ENCODE results near the gene CCNB1. TPM values are rescaled to one million over a fixed set of nuclear protein-coding genes. Genes with fewer than 3 reads are reported as not detected.
"Not testable (repeated sequence)": the region's sequence is repeated elsewhere in the genome, so short reads cannot be mapped to it uniquely, and the experiment has no call there.

CCNB1 gene
- total RNA-seq, 3 donors from 2014 or later: 5.6 to 9.4 (median 7.5) TPM

GRCh38 chr5:69136293-69136692 lies 30.7 kb upstream of the CCNB1 start:
- TF ChIP-seq, protein P1, sequence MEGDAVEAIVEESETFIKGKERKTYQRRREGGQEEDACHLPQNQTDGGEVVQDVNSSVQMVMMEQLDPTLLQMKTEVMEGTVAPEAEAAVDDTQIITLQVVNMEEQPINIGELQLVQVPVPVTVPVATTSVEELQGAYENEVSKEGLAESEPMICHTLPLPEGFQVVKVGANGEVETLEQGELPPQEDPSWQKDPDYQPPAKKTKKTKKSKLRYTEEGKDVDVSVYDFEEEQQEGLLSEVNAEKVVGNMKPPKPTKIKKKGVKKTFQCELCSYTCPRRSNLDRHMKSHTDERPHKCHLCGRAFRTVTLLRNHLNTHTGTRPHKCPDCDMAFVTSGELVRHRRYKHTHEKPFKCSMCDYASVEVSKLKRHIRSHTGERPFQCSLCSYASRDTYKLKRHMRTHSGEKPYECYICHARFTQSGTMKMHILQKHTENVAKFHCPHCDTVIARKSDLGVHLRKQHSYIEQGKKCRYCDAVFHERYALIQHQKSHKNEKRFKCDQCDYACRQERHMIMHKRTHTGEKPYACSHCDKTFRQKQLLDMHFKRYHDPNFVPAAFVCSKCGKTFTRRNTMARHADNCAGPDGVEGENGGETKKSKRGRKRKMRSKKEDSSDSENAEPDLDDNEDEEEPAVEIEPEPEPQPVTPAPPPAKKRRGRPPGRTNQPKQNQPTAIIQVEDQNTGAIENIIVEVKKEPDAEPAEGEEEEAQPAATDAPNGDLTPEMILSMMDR (IDR thresholded peaks at IDR 0.05): no peak
- TF ChIP-seq POLR2A (IDR thresholded peaks at IDR 0.05) (no peak), POLR2AphosphoS5 (IDR thresholded peaks at IDR 0.05) (no peak)
- Histone ChIP-seq H3K36me3 (no peaks in the 10 kb centered on the region), H3K4me3 (no peak overlapping the region), H3K9me3 (peaks cover 0 to 8% of the 10 kb centered on the region in 2 donors), H3K27me3 (no peaks in the 10 kb centered on the region), H3K27ac (no peak overlapping the region), H3K4me1 (no peaks in the 10 kb centered on the region)
- intact Hi-C loops (cut with DNase I; ENCODE audit: low total_unique reads): no loop called here
- no peak for DNase-seq (ENCODE audit: low spot score in 2 of 2)

GRCh38 chr5:69137208-69137607 lies 29.7 kb upstream of the CCNB1 start:
- H3K27me3 ChIP-seq; DNase-seq (ENCODE audit: low spot score in 2 of 2); H3K4me3 ChIP-seq; H3K9me3 ChIP-seq; H3K4me1 ChIP-seq; H3K27ac ChIP-seq; H3K36me3 ChIP-seq; intact Hi-C loops (cut with DNase I; ENCODE audit: low total_unique reads): not testable (repeated sequence)

GRCh38 chr5:69137807-69138206 lies 29.1 kb upstream of the CCNB1 start:
- intact Hi-C loops (cut with DNase I; ENCODE audit: low total_unique reads): no loop called here

GRCh38 chr5:69138766-69139165 lies 28.2 kb upstream of the CCNB1 start:
- no peak for DNase-seq (ENCODE audit: low spot score in 2 of 2)
- intact Hi-C loops (cut with DNase I; ENCODE audit: low total_unique reads): no loop called here
- TF ChIP-seq, protein P1 (IDR thresholded peaks at IDR 0.05): no peak
- TF ChIP-seq POLR2A (IDR thresholded peaks at IDR 0.05) (no peak), POLR2AphosphoS5 (IDR thresholded peaks at IDR 0.05) (no peak)
- Histone ChIP-seq H3K27ac (no peak overlapping the region), H3K36me3 (no peaks in the 10 kb centered on the region), H3K4me1 (no peaks in the 10 kb centered on the region), H3K9me3 (peaks cover 0 to 8% of the 10 kb centered on the region in 2 donors), H3K27me3 (no peaks in the 10 kb centered on the region), H3K4me3 (no peak overlapping the region)

More at GRCh38 chr5:69137807-69138206, 29.1 kb upstream of the CCNB1 start:
- TF ChIP-seq, protein P1 (IDR thresholded peaks at IDR 0.05): no peak
- TF ChIP-seq POLR2AphosphoS5 (IDR thresholded peaks at IDR 0.05) (no peak), POLR2A (IDR thresholded peaks at IDR 0.05) (no peak)
- Histone ChIP-seq H3K27ac (no peak overlapping the region), H3K4me3 (no peak overlapping the region), H3K9me3 (peaks cover 0 to 8% of the 10 kb centered on the region in 2 donors), H3K4me1 (no peaks in the 10 kb centered on the region), H3K36me3 (no peaks in the 10 kb centered on the region), H3K27me3 (no peaks in the 10 kb centered on the region)
- DNase-seq (ENCODE audit: low spot score in 2 of 2): no peak

DNA sequence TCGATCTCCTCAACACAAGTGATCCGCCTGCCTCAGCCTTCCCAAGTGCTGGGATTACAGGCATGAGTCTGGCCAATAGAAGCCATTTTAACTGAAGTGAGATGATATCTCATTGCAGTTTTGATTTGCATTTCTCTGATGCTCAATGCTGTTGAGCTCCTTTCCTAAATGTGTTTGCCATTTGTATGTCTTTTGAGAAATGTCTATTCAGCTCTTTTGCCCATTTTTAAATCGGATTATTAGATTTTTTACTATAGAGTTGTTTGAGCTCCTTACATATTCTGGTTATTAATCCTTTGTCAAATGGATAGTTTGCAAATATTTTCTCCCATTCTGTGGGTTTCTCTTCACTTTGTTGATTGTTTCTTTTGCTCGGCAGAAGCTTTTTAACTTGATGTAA lies 26.7 kb upstream of the CCNB1 start:
- H3K27me3 ChIP-seq; H3K27ac ChIP-seq; intact Hi-C loops (cut with DNase I; ENCODE audit: low total_unique reads); DNase-seq (ENCODE audit: low spot score in 2 of 2); H3K9me3 ChIP-seq; H3K4me1 ChIP-seq; H3K36me3 ChIP-seq; H3K4me3 ChIP-seq: not testable (repeated sequence)

- H3K4me3 ChIP-seq: no peak overlapping the region
- no peaks in the 10 kb centered on the region for H3K27me3 ChIP-seq
- H3K4me1 ChIP-seq: no peaks in the 10 kb centered on the region
- intact Hi-C loops (cut with DNase I; ENCODE audit: low total_unique reads): no loop called here
- no peak for DNase-seq (ENCODE audit: low spot score in 2 of 2)
- H3K9me3 ChIP-seq: peaks cover 0 to 8% of the 10 kb centered on the region in 2 donors
- no peak overlapping the region for H3K27ac ChIP-seq
- H3K36me3 ChIP-seq: no peaks in the 10 kb centered on the region
- TF ChIP-seq POLR2A (IDR thresholded peaks at IDR 0.05) (no peak), POLR2AphosphoS5 (IDR thresholded peaks at IDR 0.05) (no peak)
- TF ChIP-seq, protein P1 (IDR thresholded peaks at IDR 0.05): no peak
Observed at GRCh38 chr5:69140827-69141226, 26.1 kb upstream of the CCNB1 start.

DNA sequence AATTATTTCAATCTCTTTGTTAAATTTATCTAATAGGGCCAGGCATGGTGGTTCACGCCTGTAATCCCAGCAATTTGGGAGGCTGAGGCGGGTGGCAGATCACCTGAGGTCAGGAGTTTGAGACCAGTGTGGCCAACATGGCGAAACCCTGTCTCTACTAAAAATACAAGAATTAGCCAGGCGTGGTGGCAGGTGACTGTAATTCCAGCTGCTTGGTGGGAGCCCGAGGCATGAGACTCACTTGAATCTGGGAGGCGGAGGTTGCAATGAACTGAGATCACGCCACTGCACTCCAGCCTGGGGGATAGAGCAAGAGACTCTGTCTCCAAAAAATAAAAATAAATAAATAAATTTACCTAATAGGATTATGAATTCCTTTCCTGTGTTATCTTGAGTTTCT lies 18.4 kb upstream of the CCNB1 start:
- intact Hi-C loops (cut with DNase I; ENCODE audit: low total_unique reads); H3K4me3 ChIP-seq; DNase-seq (ENCODE audit: low spot score in 2 of 2); H3K27me3 ChIP-seq; H3K4me1 ChIP-seq; H3K27ac ChIP-seq; H3K36me3 ChIP-seq; H3K9me3 ChIP-seq: not testable (repeated sequence)

Measured in breast epithelium (tissue), 4 donors.